ENCODE data around the gene ARX.

DNA sequence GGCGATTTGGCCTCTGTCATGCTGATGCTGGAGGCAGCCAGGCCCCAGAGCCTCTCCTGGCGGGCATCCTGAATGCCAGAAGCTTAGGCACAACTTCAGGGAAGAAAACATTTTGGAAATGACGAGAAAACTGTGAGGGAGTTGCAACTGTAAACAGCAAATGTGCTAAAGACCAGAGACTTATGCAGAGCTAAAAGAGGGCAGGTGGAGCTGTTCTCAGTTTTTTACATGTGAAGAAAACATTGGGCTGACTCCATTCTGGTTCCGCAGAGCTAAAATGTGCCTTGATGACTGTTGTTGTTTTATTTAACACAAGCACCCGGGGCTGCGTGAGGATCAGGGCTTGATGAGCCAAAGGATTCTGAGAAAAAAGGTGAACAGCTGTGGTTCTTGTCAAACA is 10.8 kb upstream of the ARX start:
- TF ChIP-seq RAD21 (CRISPR knock-in tag; conservative IDR thresholded peaks at IDR 0.05 in 1 of 2, IDR thresholded peaks at IDR 0.05 in 1 of 2) (no peak), CREB1 (IDR thresholded peaks at IDR 0.05) (no peak), CREB1 (CRISPR knock-in tag; IDR thresholded peaks at IDR 0.05) (no peak), ZSCAN29 (IDR thresholded peaks at IDR 0.05) (no peak), SMARCA4 (IDR thresholded peaks at IDR 0.05) (no peak), STAT5B (CRISPR knock-in tag; IDR thresholded peaks at IDR 0.05) (no peak), RUNX1 (IDR thresholded peaks at IDR 0.05; ENCODE audit: low read depth) (no peak), RBM25 (IDR thresholded peaks at IDR 0.05; ENCODE audit: low read depth, low read length, severe bottlenecking) (no peak), TCF7 (IDR thresholded peaks at IDR 0.05; ENCODE audit: borderline replicate concordance) (no peak), NONO (IDR thresholded peaks at IDR 0.05; ENCODE audit: low read depth in 2 of 2, low read length in 1 of 2) (no peak), TEAD1 (CRISPR knock-in tag; IDR thresholded peaks at IDR 0.05) (no peak), POLR2B (IDR thresholded peaks at IDR 0.05; ENCODE audit: low read depth, partially characterized antibody) (no peak), IRF9 (tag; IDR thresholded peaks at IDR 0.05) (no peak), CEBPB (tag; IDR thresholded peaks at IDR 0.05) (no peak)
